Dedifferentiated amniotic fluid mesenchymal stem cell (primary cell): Measurements from ENCODE around the gene UPF2.

Experiments used
- DNase-seq: peaks from one replicate; pipeline ENCODE4 v3.0.0-alpha.2; 2016; ENCODE audit errors: extremely low spot score

Gene UPF2

GRCh38 chr10:11962176-11962575 lies 80.4 kb downstream of the UPF2 start:
- no peak for DNase-seq

GRCh38 chr10:11961771-11962170 lies 80.8 kb downstream of the UPF2 start:
- no peak for DNase-seq

GRCh38 chr10:11959966-11960365 lies 82.6 kb downstream of the UPF2 start:
- DNase-seq = no peak

- DNase-seq = no peak
These were observed 83.7 kb downstream of the UPF2 start for GRCh38 chr10:11958956-11959355.

GRCh38 chr10:11951695-11952094 lies 90.9 kb downstream of the UPF2 start:
- DNase-seq = no peak

- DNase-seq = no peak
These were observed 92.1 kb downstream of the UPF2 start for GRCh38 chr10:11950325-11951018.

- DNase-seq = no peak
These were observed 93.5 kb downstream of the UPF2 start for GRCh38 chr10:11949152-11949551.

- DNase-seq = no peak
These were observed 96.0 kb downstream of the UPF2 start for GRCh38 chr10:11946652-11947051.

GRCh38 chr10:11936389-11937152 lies 106.0 kb downstream of the UPF2 start:
- DNase-seq = no peak

GRCh38 chr10:11934262-11934661 lies 108.3 kb downstream of the UPF2 start:
- DNase-seq = no peak

GRCh38 chr10:11933577-11934223 lies 108.9 kb downstream of the UPF2 start:
- DNase-seq = no peak

GRCh38 chr10:11931038-11931437 lies 111.6 kb downstream of the UPF2 start:
- DNase-seq = no peak

- no peak for DNase-seq
These were observed 112.2 kb downstream of the UPF2 start for GRCh38 chr10:11930312-11930978.

GRCh38 chr10:11927746-11928145 lies 114.9 kb downstream of the UPF2 start:
- DNase-seq = no peak

- DNase-seq = no peak
These were observed 120.7 kb downstream of the UPF2 start for GRCh38 chr10:11921800-11922392.

GRCh38 chr10:11919271-11919670 lies 123.3 kb downstream of the UPF2 start:
- DNase-seq = no peak

- no peak for DNase-seq
These were observed 124.2 kb downstream of the UPF2 start for GRCh38 chr10:11918384-11918783.

GRCh38 chr10:11913079-11913641 lies 129.4 kb downstream of the UPF2 start:
- DNase-seq = no peak

- DNase-seq = no peak
These were observed 132.5 kb downstream of the UPF2 start for GRCh38 chr10:11910102-11910501.

- no peak for DNase-seq
These were observed 133.0 kb downstream of the UPF2 start for GRCh38 chr10:11909618-11910017.

- no peak for DNase-seq
These were observed 133.6 kb downstream of the UPF2 start for GRCh38 chr10:11908991-11909390.

- DNase-seq = no peak
These were observed 134.1 kb downstream of the UPF2 start for GRCh38 chr10:11908536-11908935.
